GM19463 (cell line): ENCODE data around the gene SLC15A1.
"Not testable (repeated sequence)": the region's sequence is repeated elsewhere in the genome, so short reads cannot be mapped to it uniquely, and the experiment has no call there.

Source experiments
- ATAC-seq: cut with Tn5 transposase; IDR thresholded peaks from one replicate; pipeline ENCODE4 v1.9.1; 2021; ENCODE audit warnings: mild to moderate bottlenecking, moderate library complexity; ENCODE audit not compliant: unreplicated experiment

The SLC15A1 gene

DNA sequence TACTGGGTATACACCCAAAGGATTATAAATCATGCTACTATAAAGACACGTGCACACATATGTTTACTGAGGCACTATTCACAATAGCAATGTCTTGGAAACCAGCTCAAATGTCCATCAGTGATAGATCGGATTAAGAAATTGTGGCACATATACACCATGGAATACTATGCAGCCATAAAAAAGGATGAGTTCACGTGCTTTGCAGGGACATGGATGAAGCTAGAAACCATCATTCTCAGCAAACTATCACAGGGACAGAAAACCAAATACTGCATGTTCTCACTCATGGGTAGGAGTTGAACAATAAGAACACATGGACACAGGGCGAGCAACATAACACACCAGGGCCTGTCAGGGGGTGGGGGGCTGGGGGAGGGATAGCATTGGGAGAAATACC, 2.0 kb upstream of the SLC15A1 start:
- not testable (repeated sequence) for ATAC-seq

DNA sequence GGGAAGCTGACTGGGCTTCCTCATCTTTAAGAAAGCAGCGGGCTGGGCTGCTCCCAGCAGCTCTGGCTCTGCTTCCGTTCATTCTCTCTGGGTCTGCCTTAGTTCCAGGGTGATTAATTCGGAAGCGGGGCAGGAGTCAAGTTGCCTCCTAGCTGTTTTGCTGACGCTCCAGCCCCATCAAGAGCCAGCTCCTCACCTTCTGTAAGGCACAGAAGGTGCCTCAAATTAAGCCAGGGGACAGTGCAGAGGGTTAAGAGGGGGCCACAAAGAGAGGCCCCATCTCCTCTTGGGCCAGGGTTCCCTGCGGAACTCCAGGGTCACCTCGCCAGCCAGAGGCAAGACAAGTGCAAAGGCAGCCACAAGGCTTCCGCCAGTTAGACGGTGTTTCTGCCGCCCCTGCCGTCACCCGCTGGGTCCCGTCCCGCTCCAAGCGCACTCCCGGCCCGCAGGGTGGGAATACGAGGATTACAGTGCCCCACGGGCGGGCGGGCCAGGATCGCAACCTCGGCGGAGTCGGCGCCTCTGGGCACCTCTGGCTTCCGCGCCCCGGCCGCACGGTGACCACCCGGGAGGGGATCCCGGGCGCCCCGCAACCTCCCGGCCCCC, 508 bp downstream of the SLC15A1 start:
- no peak for ATAC-seq

DNA sequence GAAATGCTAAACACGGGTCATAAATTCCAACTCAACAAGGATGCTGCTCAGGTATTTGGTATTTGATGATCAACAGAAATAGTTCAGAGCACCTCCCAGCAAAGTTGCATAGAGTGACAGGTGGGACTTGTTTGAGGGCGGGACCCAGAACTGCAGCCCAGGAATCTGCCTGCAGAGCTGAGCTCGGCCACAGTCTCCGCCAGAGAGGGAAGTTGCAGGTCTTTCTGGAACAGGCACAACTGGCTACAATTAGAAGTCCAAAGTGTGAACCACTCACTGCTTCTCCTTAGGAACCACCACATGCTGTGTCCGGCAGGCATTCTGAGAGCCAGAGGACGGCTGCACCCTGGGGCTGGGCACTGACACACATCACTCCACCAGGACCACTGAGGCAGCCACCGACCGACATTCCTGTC, 1.1 kb downstream of the SLC15A1 start:
- no peak for ATAC-seq

DNA sequence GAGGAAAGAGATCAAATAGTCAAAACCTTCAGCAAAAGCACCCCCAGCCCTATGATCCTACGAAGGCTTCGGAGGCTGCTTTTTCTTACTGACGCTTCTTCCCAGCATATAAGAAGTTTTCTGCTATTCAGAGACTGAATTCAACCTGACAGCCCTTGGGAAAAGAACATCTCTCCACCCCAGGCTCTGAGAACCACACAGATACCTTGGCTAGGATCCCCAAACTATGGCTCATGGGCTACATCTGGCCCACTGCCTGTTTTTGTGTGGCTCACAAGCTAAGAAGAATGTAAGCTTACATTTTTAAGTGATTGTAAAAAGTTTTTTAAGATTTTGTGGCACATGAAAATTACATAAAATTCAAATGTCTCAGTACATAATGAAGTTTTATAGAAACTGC, 3.0 kb downstream of the SLC15A1 start:
- ATAC-seq: no peak

DNA sequence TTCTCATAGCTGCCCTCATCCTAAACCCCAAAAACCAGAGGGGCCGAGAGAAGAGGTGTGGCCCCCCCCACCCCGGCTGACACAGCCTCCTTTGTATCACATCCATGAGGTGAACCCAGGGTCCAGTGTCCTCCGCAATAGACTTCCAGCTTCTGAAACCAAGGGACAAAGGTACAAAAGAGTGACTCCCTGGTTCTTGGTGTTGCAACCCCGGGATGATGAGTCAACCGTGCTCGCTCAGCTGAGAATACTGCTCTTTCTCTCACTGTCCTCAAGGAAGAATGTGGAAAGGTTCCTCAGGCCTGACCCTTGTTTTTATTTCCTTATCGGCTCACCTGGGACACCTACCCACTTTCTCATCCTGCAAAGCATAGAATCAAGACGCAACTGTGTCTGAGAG, 5.5 kb downstream of the SLC15A1 start:
- ATAC-seq: no peak

DNA sequence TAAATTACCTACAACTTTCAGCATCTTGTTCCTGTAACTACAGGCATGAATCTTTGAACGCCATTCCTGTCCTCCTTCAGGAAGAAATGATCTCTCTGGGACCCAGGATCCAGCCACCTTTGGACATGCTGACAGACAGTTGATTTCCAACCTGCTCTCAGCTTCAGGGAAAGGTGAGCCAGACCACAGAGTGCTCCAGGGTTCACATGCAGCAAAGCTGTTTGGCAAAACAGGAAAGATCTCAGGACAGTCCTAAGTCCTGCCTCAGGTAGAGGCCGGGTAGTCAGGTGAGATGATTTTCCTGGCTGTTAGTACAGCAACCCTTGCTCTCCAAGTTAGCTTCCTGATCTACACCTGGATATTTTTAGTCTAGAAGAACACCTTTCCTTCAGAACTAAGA, 9.1 kb downstream of the SLC15A1 start:
- no peak for ATAC-seq

DNA sequence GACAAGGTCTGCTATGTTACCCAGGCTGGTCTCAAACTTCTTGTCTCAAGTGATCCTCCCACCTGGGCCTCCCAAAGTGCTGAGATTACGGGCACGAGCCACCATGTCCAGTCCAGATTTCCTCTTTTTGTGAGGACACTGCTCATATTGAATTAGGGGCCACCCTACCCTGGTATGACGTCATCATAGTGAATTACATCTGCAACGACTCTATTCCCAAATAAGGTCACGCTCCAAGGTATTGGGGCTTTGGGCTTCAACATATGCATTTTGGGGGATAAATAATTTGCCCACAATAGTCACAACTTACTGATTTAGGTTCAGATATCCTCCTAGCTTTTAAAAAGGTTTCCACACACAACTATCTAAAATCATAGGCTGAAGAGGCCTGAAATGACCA, 9.5 kb downstream of the SLC15A1 start:
- ATAC-seq: no peak

DNA sequence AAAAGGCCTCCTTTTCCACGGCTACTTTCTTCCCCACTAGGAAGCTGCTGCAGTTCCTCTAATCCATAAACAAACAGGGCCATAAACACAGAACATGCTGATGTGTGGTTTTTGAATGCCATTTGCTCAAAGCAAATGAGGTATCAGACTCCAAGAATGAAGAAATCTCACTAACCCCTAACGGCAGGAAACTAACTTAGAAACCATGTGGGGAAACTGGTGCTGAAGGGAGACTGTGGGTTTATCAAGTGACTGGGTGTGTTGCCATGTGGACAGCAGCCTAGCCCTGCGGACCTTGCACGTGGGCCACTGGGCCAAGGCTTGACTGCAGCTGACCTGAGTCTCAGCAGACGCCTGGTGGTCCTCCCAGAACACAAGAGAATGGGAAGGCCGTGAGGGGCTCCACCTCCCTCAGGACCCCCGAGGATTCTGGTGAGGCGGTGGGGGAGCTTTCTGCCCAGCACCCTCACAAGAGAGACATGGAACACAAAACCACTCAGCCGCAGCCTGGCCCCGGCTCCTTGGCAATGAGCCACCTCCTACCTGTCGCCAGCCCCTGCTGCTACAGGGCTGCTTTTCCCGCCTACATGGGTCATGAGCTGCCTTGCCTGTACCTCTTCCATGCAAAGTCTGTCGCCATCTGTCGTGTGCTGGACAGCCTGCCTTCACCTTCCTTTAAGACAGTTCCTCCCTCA, 10.6 kb downstream of the SLC15A1 start:
- no peak for ATAC-seq

DNA sequence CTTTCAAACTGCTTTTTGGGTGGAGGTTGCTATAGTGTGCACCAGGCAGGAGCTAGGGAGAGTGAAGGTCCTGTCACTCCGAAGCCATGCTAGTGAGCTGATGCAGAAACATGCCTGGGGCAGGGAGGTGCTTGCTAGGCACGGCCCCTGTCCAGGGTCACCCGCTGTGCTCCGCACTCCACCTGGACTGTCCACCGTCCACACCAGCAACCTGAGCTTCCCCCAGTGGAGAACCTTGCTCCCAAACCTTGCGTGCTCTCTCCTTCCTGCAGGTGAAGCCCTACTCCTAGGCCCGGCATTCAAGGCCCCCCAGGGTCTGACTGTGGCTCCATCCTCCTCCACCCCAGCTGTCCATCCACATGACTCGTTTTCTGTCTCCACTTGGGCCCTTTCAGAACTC, 12.3 kb downstream of the SLC15A1 start:
- ATAC-seq: no peak

DNA sequence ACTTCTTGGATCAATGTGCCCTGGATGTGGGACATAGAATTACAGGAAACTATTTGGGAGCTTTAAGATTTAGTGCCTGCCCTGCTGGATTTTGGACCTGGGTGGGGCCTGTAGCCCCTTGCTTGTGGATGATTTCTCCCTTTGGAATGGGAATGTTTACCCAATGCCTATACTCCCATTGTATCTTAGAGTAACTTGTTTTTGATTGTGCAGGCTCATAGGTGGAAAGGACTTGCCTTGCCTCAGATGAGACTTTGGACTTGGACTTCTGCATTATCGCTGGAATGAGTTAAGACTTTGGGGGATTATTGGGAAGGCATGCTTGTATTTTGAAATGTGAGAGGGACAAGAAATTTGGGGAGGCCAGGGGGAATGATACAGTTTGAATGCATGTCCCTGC, 13.5 kb downstream of the SLC15A1 start:
- ATAC-seq: no peak

DNA sequence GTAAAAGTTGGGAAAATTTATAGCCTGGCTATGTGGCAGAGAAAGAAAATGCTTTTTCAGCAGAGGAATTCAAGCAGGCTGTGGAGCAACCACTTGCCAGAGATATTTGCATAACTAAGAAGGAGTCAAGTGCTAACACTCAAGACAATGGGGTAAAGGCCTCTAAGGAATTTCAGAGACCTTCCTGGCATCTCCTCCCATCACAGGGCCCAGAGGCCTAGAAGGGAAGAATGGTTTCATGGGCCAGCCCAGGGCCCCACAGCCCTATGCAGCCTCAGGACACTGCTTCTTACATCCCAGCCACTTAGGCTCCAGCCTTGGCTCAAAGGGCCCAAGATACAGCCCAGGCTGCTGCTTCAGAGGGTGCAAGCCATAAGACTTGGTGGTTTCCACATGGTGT, 14.3 kb downstream of the SLC15A1 start:
- no peak for ATAC-seq

DNA sequence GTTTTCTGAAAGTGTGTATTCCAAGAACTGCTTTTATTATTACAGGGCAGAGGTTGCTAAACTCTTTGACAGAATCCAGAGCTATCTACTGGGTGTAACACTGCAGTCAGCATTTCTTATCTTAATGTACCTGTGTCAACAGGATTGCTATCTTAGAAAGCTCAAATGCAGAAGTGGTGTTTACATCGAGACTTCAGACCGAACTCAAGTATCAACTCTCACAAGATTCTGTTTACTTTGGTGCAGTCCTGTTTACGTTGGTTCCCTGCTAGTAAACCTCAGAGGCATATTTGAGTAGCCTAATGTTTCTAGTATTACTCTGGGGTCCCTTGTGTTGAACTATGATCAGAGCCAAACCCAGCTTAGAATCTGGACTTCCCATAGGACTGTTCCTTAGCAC, 20.5 kb downstream of the SLC15A1 start:
- no peak for ATAC-seq

DNA sequence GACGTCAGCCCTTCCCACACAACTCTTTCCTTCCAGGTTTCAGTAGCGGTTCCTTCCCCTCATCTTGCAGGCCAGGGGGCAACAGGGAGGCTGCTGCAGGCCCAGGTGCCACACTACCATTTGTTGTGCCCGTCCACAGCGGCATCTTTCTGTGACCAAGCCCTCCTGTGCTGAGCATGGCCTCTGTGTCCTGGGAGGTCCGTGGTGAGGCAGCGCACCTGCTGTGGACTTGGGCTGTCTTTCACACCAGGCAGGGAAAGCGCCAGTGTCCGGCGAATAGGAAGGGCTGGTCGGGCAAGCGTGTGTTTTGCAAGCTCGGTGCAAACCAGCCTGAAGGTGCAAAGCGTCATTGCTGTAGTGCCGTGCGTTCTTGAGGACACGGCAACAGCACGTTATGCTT, 21.4 kb downstream of the SLC15A1 start:
- no peak for ATAC-seq

DNA sequence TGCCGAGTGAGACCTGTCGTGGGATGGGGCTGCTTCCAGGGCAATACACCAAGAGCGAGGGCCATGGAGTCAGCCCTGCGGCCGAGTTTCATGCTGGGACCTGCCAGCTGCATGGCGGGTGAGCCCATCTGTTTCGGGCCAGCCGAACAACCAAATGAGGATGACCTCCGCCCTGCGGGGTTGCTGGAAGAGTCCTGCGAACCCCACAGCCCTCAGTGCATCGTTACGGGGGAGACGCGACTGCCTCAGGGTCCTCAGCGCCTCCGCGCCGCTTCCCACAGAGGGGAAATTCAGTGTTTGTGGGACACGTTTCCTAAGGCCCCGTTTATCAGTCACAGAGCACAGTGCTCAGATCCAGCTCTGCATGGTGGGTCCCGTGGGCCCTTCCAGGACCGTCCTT, 22.0 kb downstream of the SLC15A1 start:
- no peak for ATAC-seq

DNA sequence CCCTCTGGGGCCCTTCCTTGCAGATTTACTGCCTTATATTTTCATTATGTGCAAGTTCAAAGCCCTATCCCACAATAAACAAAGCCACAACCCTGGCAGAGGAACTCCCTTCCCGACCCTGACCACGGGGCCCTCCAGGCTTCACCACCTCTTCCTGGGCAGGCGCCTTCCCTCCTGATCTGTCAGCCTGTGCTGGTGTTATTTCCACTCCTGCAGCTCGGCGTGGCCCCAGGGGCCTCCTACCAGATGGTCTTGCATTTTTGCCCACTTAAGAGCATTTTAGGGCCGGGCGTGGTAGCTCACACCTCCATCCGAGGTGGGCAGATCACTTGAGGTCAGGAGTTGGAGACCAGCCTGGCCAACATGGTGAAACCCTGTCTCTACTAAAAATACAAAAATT, 22.8 kb downstream of the SLC15A1 start:
- no peak for ATAC-seq

DNA sequence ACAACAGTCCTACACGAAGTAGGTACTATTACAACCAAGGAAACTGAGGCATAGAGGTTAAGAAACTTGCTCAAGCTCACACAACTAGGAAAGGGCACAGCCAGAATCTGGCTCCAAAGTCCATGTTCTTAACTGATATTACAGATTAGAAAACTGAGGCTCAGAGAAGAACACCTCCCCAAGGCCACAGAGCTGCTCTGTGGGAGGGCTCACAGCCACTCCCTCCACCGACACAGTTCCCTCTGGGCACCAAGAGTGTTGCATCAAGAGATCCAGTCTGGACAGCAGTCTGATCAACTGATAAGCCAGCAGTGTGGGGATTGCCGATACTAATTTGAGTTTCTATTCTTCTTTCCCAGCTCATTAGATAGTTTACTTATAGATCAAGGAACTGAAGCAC, 29.5 kb downstream of the SLC15A1 start:
- ATAC-seq: no peak

DNA sequence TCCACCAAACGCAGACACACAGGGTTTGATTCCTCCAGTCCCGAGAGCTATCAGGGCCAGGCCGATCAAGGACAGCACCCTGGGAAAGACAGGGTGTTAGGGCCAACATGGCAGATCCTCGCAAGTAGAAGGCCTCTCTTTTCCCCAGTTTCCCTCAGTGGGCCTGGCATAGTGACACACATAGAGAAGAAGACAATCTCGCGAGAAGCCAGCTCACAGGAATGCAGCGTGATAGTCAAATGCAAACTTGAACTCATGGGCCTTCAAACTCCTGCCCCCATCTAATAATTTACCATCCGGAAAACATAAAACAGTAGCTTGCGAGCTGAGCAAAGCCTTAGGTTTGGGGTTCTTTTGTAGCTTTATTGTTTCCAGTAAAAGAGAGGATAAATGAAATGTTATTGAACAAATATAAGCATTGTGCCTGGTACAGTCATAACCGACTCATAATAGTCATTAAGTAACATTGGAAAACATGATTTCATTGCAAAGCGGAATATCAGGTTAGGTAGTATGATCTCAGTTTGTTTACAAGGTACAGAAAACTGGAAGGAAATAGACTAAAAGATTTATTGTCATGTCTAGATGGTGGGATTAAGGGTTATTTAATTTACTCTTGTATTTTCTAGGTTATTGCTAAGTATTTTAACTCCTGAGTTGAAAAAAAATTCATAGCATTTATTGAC, 30.5 kb downstream of the SLC15A1 start:
- ATAC-seq: no peak

DNA sequence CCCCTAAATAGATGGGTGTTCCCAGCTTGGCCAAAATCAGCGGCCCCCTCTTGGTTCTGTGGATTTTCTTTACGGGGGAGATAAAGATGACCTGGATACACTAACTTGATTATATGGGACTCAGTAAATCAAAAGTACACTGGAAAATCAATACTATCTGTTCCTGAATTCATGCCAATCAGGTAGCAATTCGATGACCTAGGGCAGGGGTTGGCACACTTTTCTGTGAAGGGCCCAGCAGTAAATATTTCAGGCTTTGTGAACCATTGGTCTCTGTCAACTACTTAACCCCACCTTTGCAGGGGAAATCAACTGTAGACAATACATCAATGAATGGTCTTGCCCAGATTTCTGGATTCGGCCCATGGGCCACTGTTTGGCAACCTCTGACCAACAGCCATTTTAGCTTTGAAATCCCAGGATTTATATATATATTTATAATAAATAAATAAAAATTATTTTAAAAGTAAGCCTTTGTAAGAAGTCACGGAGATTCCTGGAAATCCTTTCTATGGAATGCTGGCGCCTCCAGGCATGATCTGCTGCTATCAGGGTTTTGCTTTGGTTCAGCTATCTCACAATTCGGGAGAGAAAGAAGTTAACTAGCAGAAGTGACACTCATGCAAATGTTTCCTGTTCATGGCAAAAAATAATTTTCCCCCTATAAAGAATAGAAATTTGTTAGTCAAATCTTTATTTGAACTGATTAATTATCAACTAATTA, 32.8 kb downstream of the SLC15A1 start:
- no peak for ATAC-seq

DNA sequence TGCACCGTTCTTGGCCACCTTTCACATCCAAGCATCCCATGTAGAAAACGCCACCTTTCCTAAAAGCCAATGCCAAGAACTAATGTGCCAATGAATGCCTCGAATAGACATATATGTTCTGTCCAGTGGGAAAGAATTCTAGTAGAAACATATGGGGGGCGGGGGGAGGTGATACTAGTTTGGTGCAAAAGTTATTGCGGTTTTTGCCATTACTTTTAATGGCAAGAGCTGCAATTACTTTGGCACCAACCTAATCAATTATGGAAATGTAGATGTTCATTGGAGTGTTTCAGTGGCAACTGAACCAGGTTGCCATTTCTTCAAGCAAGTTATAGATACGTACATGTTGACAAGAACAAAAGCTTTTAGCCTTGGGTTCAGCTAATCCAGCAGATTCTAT, 34.6 kb downstream of the SLC15A1 start:
- ATAC-seq: no peak

DNA sequence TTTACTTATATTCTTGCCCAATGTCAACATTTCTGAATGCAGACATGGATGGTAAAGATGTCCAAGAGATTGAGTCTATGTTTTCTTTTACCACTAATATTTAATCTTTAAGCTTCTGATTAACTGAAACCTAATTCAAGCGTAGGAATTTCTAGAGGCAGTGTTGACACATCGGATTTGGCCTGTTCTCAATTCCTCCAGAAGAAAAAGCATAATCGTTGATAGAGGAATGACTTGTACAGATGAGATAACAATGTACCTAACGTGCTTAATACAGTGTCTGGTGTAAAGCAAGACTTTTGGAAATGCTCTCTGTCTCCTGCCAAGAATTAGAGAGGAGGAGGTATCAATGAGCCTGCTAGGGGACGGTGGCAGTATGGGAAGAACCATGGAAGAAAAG, 35.2 kb downstream of the SLC15A1 start:
- no peak for ATAC-seq

DNA sequence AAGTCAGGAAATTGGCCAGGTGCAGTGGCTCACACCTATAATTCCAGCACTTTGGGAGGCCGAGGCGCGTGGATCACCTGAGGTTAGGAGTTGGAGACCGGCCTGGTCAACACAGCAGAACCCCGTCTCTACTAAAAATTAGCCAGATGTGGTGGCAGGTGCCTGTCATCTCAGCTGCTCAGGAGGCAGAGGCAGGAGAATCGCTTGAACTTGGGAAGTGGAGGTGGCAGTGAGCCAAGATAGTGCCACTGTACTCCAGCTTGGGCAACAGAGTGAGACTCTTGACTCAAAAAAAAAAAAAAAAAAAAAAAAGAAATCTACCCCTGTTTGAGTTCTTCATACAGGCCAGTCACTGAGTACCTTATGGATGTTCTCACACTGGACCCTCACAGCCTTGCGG, 42.0 kb downstream of the SLC15A1 start:
- no peak for ATAC-seq
